HG03025 (cell line): ENCODE results near the gene WDR26.
"Not testable (repeated sequence)": the region's sequence is repeated elsewhere in the genome, so short reads cannot be mapped to it uniquely, and the experiment has no call there.

ENCODE experiments used
- ATAC-seq: cut with Tn5 transposase; IDR thresholded peaks from one replicate; pipeline ENCODE4 v1.9.1; 2021; ENCODE audit warnings: mild to moderate bottlenecking, moderate library complexity; ENCODE audit not compliant: unreplicated experiment, low FRiP score

Gene WDR26

DNA sequence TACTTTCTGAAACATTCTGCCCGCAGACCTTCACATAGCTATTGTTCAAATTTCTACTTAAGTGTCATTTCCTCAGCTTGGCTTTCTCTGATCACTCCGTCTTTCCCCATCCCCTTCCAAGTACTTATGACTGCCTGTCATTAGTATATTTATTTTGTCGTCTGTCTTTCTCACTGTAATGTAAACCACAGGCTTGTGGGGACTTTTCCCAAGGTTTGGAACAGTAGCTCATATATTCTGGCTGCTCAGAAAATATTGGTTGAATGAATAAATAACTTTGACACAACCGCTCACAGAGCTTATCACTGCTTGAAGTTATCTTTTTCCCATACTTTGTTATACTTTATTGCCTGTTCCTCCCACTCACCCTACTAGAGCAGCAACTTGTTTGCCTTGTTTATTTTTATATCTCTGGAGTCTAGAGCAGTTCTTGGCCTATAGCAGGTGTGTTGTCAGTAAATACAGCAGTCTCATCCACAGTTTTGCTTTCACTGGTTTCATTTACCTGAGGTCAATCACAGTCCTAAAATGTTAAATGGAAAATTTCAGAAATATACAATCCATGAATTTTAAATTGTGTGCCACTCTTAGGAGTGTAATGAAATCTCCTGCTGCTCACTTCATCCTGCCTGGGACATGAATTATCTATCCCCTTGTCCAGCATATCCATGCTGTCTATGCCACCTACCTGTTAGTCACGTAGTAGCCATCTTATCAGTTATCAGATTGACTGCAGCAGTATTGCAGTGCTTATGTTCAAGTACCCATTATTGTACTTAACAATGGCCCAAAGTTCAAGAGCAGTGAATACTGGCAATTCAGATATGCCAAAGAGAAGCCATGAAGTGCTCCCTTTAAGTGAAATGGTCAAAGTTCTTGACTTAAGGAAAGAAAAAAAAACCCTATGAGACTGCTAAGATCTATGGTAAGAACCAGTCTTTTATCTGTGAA lies 80.3 kb downstream of the WDR26 start:
- ATAC-seq: no peak

- not testable (repeated sequence) for ATAC-seq
Measured at GRCh38 chr1:224352436-224353085, 82.0 kb downstream of the WDR26 start.

GRCh38 chr1:224349716-224350115 lies 84.9 kb downstream of the WDR26 start:
- not testable (repeated sequence) for ATAC-seq

GRCh38 chr1:224348137-224348536 lies 86.5 kb downstream of the WDR26 start:
- ATAC-seq: no peak

GRCh38 chr1:224343679-224344078 lies 90.9 kb downstream of the WDR26 start:
- ATAC-seq: no peak

DNA sequence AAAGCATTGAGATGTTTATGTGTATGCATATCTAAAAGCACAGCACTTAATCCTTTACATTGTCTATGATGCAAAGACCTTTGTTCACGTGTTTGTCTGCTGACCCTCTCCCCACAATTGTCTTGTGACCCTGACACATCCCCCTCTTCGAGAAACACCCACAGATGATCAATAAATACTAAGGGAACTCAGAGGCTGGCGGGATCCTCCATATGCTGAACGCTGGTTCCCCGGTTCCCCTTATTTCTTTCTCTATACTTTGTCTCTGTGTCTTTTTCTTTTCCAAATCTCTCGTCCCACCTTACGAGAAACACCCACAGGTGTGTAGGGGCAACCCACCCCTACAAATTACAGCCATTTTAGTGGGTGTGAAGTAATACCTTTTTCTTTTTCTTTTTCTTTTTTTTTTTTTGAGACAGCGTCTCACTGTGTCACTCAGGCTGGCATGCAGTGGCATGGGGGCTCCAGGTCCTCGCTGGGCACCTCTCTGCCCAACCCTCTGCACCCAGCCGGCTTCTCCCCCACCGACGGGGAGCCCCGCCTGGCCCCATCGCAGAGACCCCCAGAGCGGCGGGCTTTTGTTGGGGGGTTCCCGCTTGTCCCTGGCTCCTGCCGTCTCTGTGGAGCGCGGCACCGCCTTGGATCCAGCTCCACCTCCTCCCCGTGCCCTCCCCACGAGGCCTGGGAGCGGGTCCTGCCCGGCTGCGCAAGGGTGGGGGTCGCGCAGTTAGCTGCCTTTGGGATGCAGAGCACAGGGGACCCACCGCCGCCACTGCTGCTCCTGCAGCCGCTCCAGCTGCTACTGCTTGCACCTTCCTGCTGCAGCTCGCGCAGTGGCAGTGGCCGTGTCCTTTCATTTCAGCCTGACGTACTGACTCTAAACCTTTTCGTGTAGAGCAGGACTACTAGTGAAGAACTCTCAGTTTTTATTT lies 93.9 kb downstream of the WDR26 start:
- ATAC-seq: not testable (repeated sequence)

- no peak for ATAC-seq
Measured at GRCh38 chr1:224339442-224340033, 95.1 kb downstream of the WDR26 start.

DNA sequence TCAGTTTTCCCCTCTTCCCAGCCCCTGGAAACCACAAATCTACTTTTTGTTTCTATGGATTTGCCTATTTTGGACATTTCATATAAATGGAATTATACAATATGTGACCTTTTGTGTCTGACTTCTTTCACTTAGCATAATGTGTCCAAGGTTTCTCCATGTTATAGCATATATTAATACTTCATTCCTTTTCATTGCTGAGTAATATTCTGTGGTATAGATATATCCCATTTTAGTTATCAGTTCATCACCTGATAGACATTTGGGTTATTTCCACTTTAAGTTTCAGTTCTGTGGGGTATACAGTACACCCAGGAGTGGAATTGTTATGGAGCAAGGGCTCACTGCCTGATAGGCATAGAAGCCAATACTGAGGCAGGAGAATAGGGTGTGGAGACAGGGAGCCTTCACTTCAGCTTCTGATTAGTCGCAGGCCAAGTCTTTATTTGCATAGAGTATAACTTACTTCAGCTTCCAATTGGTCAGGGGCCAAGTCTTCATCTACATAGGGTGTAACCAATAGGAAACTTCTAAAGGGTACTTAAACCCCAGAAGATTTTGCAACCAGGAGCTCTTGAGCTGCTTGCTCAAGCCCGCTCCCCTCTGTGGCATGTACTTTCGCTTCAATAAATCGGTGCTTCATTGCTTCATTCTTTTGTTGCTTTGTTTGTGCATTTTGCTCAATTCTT lies 96.3 kb downstream of the WDR26 start:
- ATAC-seq: no peak
